Mucosa of rectum (tissue), 2 donors: Measurements from ENCODE around the gene NDC80.
"Not testable (repeated sequence)": the region's sequence is repeated elsewhere in the genome, so short reads cannot be mapped to it uniquely, and the experiment has no call there.

ENCODE experiments used
- H3K27ac ChIP-seq, 2 donors: one replicate each; pipeline ENCODE4 v1.7.0; 2013; ENCODE audit warnings: inconsistent platforms in 2 of 2, low read depth in 2 of 2, low read length in 2 of 2
- H3K27me3 ChIP-seq, 2 donors: one replicate each; pipeline ENCODE4 v1.7.0; 2013; ENCODE audit warnings: low read length in 2 of 2; ENCODE audit not compliant: control insufficient read depth in 2 of 2, insufficient read depth in 2 of 2
- H3K36me3 ChIP-seq, 2 donors: one replicate each; pipeline ENCODE4 v1.7.0; 2013; ENCODE audit warnings: low read length in 2 of 2; ENCODE audit not compliant: control insufficient read depth in 2 of 2, insufficient read depth in 2 of 2
- H3K4me1 ChIP-seq, 2 donors: one replicate each; pipeline ENCODE4 v1.7.0; 2013; ENCODE audit warnings: low read length in 2 of 2, mild to moderate bottlenecking in 1 of 2; ENCODE audit not compliant: control insufficient read depth in 2 of 2, insufficient read depth in 2 of 2
- H3K4me3 ChIP-seq, 2 donors: one replicate each; pipeline ENCODE4 v1.7.0; 2013; ENCODE audit warnings: low read length in 2 of 2
- H3K9ac ChIP-seq, 2 donors: one replicate each; pipeline ENCODE4 v1.7.0; 2013; ENCODE audit warnings: low read length in 2 of 2, low read depth in 1 of 2, mild to moderate bottlenecking in 1 of 2
- H3K9me3 ChIP-seq, 2 donors: one replicate each; pipeline ENCODE4 v1.7.0; 2013; ENCODE audit warnings: low read length in 2 of 2; ENCODE audit not compliant: control insufficient read depth in 2 of 2
- donor health status: healthy.
- donor health status: Normal muscosa, but diverticular disease.

The NDC80 gene

DNA sequence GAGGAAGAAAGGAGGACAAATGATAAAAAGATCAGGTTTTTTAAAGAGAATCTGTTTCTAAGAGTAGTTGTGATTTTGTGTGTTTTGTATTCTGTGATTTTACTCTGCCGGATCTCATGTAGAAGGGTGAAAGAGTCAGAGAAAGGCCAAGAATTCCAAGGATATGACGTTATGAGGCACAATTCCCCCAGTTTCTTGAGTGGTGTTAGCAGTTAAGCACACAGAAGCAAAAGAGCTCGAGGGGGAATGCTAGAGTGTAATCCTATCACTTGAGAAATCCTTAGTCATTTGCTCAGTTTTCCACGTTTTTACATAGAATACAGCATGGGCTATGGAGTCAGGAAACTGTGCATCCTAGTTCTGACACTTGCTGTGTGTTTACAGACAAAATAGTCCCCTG lies 34.9 kb upstream of the NDC80 start:
- peaks cover 0 to 7% of the 10 kb centered on the region in 2 donors for H3K36me3 ChIP-seq

DNA sequence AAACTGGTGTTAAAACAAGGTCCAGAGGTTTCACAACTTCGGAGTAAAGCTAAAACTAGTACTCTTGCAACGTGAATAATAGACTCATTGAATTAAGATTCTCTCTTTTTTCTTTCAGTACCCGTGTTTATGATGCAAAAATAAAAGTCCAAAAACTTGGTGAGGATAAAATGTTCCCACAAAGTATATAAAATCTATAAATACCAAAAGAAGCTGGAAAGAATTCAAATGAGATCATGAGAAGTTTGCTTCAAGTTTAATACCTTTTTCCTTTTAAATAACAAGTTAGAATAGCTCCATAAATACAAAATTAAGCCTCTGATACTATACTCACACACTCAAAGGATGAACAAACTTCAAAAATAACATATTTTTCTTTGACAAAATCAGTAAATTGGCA lies 34.1 kb upstream of the NDC80 start:
- Histone ChIP-seq H3K27me3 (no peaks in the 10 kb centered on the region), H3K9ac (no peak overlapping the region), H3K9me3 (no peaks in the 10 kb centered on the region), H3K36me3 (peaks cover 0 to 7% of the 10 kb centered on the region in 2 donors), H3K4me1 (no peaks in the 10 kb centered on the region), H3K27ac (no peak overlapping the region), H3K4me3 (no peak overlapping the region)

More for the DNA sequence above, 34.9 kb upstream of the NDC80 start:
- Histone ChIP-seq H3K4me1 (no peaks in the 10 kb centered on the region), H3K9me3 (no peaks in the 10 kb centered on the region), H3K27ac (no peak overlapping the region), H3K9ac (no peak overlapping the region), H3K27me3 (no peaks in the 10 kb centered on the region), H3K4me3 (no peak overlapping the region)

DNA sequence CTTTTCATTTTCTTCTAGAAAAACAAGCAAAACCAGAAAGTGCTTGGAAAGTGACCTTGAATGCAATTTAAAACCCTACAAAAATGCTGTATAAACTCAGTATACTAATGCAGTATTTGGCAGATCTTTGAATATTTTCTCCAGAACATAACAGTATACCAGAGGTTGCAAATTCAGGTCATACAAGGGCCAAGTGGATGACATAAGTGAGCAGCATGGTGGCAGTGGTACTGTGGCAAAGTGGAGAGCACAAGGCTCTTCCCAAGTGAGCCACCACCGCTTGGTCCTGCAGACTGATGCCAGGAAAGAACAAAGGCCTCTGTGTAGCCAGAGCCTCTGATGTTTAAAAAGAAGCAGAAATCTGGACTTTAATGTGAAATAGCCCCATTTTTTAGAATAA lies 33.1 kb upstream of the NDC80 start:
- H3K4me1 ChIP-seq: no peaks in the 10 kb centered on the region
- no peak overlapping the region for H3K27ac ChIP-seq
- no peaks in the 10 kb centered on the region for H3K9me3 ChIP-seq
- no peak overlapping the region for H3K9ac ChIP-seq
- peaks cover 0 to 7% of the 10 kb centered on the region in 2 donors for H3K36me3 ChIP-seq
- no peaks in the 10 kb centered on the region for H3K27me3 ChIP-seq
- no peak overlapping the region for H3K4me3 ChIP-seq

DNA sequence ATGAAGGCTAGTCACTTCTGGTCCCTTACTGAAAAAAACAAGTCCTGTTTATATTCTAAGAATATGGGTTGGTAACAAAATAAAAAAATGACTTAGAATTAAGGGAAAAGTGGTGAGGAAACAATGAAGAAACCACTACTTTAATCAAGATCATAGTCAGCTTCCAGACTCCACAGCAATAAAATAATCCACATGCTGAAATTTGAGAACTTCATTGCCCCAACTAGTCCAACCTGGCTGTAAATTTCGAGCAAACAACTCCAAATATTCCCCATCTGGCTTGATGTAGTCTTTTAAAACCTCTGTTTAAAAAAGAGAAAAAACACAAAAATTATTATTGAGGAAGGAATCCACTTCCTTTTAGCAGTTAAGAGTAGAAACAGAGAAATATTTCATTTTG lies 32.5 kb upstream of the NDC80 start:
- H3K27ac ChIP-seq: no peak overlapping the region
- H3K36me3 ChIP-seq: peaks cover 0 to 7% of the 10 kb centered on the region in 2 donors
- H3K4me3 ChIP-seq: no peak overlapping the region
- H3K9ac ChIP-seq: no peak overlapping the region
- H3K27me3 ChIP-seq: no peaks in the 10 kb centered on the region
- no peaks in the 10 kb centered on the region for H3K4me1 ChIP-seq
- H3K9me3 ChIP-seq: no peaks in the 10 kb centered on the region

DNA sequence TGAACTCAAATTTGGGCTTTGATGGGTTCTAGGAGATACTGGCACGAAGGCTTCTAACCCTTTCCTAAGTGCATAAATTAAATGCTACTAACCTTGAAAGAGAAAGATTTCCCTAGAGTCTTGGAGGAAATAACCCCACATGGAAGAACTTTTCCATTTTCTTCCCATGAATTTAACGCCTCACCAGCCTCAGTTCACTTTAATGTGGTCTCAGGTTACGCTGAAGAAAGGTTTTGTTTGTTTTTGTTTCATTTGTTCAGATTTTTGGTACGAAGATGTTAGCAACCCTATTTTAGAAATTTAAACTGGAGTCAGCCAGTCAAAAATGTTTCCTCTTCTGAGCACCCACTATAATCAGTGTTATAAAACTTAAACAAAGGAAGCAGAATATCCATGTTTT lies 30.8 kb upstream of the NDC80 start:
- no peaks in the 10 kb centered on the region for H3K36me3 ChIP-seq
- no peak overlapping the region for H3K9ac ChIP-seq
- H3K27me3 ChIP-seq: no peaks in the 10 kb centered on the region
- H3K4me3 ChIP-seq: no peak overlapping the region
- no peak overlapping the region for H3K27ac ChIP-seq
- H3K9me3 ChIP-seq: no peaks in the 10 kb centered on the region
- no peaks in the 10 kb centered on the region for H3K4me1 ChIP-seq

DNA sequence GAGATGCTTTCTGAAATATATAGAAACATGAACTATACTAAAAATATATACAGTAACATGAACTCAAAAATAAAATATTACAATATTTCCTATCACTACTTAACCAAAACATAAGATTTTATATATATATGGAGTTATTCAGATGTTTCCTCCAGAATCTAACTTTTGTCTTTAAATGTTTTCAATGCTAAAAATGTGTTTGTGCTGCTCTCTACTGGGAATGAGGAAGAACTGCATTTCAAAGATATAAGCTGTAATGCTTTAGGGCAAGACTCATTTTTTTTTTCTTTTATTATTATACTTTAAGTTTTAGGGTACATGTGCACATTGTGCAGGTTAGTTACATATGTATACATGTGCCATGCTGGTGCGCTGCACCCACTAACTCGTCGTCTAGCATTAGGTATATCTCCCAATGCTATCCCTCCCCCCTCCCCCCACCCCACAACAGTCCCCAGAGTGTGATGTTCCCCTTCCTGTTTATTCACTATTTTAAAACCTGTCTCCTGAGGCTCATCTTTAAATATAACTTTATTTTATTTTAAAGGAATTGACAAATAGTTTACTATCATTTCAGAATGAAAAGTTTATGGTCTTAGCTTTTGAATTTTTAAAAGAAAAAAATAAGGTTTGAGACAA lies 29.3 kb upstream of the NDC80 start:
- H3K9me3 ChIP-seq, H3K9ac ChIP-seq, H3K27me3 ChIP-seq, H3K4me1 ChIP-seq, H3K27ac ChIP-seq, H3K36me3 ChIP-seq, H3K4me3 ChIP-seq: not testable (repeated sequence)

DNA sequence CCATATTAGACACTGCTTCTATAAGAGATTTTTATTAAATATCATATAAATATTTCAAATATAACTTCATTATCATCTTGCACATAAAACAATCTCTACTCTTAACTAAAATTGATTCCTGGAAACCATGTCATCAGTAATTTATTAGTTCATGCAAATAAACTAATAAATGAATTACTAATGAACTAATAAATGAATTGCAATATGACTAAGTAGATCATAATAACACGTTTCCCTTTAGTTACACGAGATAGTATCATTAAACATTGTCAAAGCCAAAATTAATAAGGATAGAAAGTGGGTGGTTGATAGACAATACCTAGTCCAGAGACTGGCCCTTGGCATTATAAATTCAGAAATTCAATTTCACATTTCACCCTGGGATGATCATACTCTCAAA lies 26.2 kb upstream of the NDC80 start:
- no peak overlapping the region for H3K9ac ChIP-seq
- H3K4me3 ChIP-seq: no peak overlapping the region
- H3K27me3 ChIP-seq: no peaks in the 10 kb centered on the region
- H3K4me1 ChIP-seq: no peaks in the 10 kb centered on the region
- no peak overlapping the region for H3K27ac ChIP-seq
- no peaks in the 10 kb centered on the region for H3K9me3 ChIP-seq
- peaks cover 3 to 7% of the 10 kb centered on the region in 2 donors for H3K36me3 ChIP-seq

DNA sequence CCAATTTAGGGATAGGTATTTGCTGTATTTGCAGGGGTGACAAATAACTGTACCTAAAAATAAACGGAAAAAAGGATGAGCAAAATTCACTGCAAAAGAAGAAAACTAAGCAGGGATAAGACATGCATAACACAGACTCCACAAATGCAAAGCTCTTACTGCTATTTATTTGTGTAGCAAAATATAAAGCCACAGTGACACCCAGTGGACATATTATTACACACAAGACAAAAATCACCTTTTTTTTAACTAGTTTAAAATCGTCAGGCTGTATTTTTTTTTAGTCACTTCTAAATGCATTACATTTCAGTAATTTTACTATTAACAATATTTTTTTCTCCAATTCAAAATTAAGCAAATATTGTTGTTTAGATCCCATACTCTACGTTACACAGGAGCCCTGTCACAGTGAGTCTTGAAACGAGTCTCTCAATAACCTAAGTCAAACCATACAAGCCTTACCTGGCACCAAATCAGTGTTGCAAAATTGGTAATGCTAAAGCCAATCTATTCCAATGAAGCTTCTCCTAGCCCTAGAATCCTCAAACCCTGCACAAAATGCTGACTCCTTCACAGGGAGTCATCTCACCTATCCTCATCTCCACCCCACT lies 23.8 kb upstream of the NDC80 start:
- H3K9me3 ChIP-seq: no peaks in the 10 kb centered on the region
- H3K4me1 ChIP-seq: no peaks in the 10 kb centered on the region
- peaks cover 3 to 7% of the 10 kb centered on the region in 2 donors for H3K36me3 ChIP-seq
- H3K27ac ChIP-seq: no peak overlapping the region
- no peak overlapping the region for H3K9ac ChIP-seq
- no peak overlapping the region for H3K4me3 ChIP-seq
- no peaks in the 10 kb centered on the region for H3K27me3 ChIP-seq

DNA sequence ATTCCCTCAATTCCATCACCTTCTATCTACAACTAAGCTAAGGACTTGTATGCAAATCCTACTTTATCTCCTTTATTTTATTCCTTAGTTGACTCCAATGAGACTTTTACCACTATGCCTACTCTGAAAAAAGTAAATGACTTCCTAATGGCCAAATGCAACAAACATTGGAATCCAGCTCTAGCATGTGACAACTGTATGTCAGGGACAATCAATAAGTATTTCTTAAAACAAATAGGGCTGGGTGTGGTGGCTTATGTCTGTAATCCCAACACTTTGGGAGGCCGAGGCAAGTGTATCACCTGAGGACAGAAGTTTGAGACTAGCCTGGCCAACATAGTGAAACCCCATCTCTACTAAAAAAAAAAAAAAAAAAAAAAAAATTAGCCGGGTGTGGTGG lies 21.9 kb upstream of the NDC80 start:
- peaks cover 3 to 7% of the 10 kb centered on the region in 2 donors for H3K36me3 ChIP-seq
- H3K4me3 ChIP-seq: no peak overlapping the region
- no peaks in the 10 kb centered on the region for H3K4me1 ChIP-seq
- no peaks in the 10 kb centered on the region for H3K27me3 ChIP-seq
- H3K9me3 ChIP-seq: no peaks in the 10 kb centered on the region
- H3K9ac ChIP-seq: no peak overlapping the region
- H3K27ac ChIP-seq: no peak overlapping the region

DNA sequence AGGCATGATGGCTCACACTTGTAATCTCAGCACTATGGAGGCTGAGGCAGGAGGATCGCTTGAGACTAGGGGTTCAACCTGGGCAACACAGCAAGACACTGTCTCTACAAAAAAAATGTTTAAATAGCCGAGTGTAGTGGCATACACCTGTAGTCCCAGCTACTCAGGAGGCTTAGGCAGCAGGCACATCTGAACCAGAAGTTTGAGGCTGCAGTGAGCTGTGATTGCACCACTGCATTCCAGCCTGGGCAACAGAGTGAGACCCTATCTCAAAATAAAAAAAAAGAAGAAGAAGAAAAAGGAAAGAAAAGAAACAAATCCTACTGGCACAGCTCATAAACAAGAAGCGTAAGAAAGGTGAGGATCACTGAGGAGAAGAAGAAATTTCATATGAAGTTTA lies 19.9 kb upstream of the NDC80 start:
- H3K27me3 ChIP-seq: no peaks in the 10 kb centered on the region

More for the DNA sequence above, 19.9 kb upstream of the NDC80 start:
- Histone ChIP-seq H3K27ac (no peak overlapping the region), H3K9ac (no peak overlapping the region), H3K4me1 (no peaks in the 10 kb centered on the region), H3K4me3 (no peak overlapping the region), H3K36me3 (peaks cover 3 to 7% of the 10 kb centered on the region in 2 donors), H3K9me3 (no peaks in the 10 kb centered on the region)
